K562 (cell line): ENCODE data around the gene RAMAC. TPM values are rescaled to one million over a fixed set of nuclear protein-coding genes. Genes with fewer than 3 reads are reported as not detected.

ENCODE experiments used
- BRCA1 ChIP-seq, 2 experiments: fragments of 450-650 bp in 1 of 2; sonication (generic) in 1 of 2; formaldehyde crosslinking in 1 of 2; IDR thresholded peaks; 2 replicates each; pipeline versions ENCODE4 v1.5.0 to v1.6.1; 2017 to 2020; ENCODE audit warnings: mild to moderate bottlenecking in 1 of 2, missing genetic modification reagents in 1 of 2
- CEBPG ChIP-seq, 3 experiments: fragments of 200-800 bp in 1 of 3; sonication (Bioruptor generic) in 1 of 3; sonication (generic) in 1 of 3; formaldehyde crosslinking in 1 of 3; IDR thresholded peaks in 2 of 3; conservative IDR thresholded peaks in 1 of 3; 2 replicates each; pipeline versions ENCODE4 v1.6.1 to v1.8.0; 2016 to 2022; ENCODE audit warnings: missing compliant biosample characterization in 2 of 3, missing genetic modification characterization in 2 of 3, mild to moderate bottlenecking in 1 of 3, missing genetic modification reagents in 1 of 3
- DPF2 ChIP-seq: fragments of 450-650 bp; IDR thresholded peaks from 2 replicates; pipeline ENCODE4 v1.6.1; 2016
- FOXP1 ChIP-seq: sonication (generic); formaldehyde crosslinking; IDR thresholded peaks from 2 replicates; pipeline ENCODE4 v1.8.0; 2022; ENCODE audit warnings: mild to moderate bottlenecking, missing genetic modification reagents
- KAT7 ChIP-seq: sonication (generic); formaldehyde crosslinking; IDR thresholded peaks from 2 replicates; pipeline ENCODE4 v1.8.0; 2022; ENCODE audit warnings: missing genetic modification reagents, mild to moderate bottlenecking, borderline replicate concordance
- NR4A1 ChIP-seq, 2 experiments: fragments of 250-450 bp in 1 of 2; fragments of 450-650 bp in 1 of 2; sonication (Bioruptor Pico) in 1 of 2; IDR thresholded peaks; 2 replicates each; pipeline versions ENCODE4 v1.4.0 to v1.6.1; 2016 to 2020; ENCODE audit warnings: mild to moderate bottlenecking in 2 of 2, missing compliant biosample characterization in 1 of 2, missing genetic modification characterization in 1 of 2, moderate library complexity in 1 of 2
- RHOXF2B ChIP-seq: fragments of 250-450 bp; sonication (Bioruptor Pico); conservative IDR thresholded peaks from 2 replicates; pipeline ENCODE4 v1.5.1; 2021
- RUNX1 ChIP-seq: sonication (generic); IDR thresholded peaks from 2 replicates; pipeline ENCODE4 v1.6.1; 2016; ENCODE audit warnings: antibody characterized with exemption, low read depth
- TAL1 ChIP-seq: fragments of 450-650 bp; IDR thresholded peaks from 2 replicates; pipeline ENCODE4 v1.6.1; 2016; ENCODE audit warnings: mild to moderate bottlenecking
- ZBTB17 ChIP-seq: fragments of 450-650 bp; formaldehyde crosslinking; IDR thresholded peaks from 2 replicates; pipeline ENCODE4 v1.4.0; 2020; ENCODE audit warnings: mild to moderate bottlenecking
- ZNF165 ChIP-seq: fragments of 250-450 bp; sonication (Bioruptor Pico); IDR thresholded peaks from 2 replicates; pipeline ENCODE4 v1.4.0; 2020; ENCODE audit warnings: borderline replicate concordance
- ZNF589 ChIP-seq: fragments of 200-800 bp; sonication (Bioruptor generic); IDR thresholded peaks from 2 replicates; pipeline ENCODE4 v1.6.1; 2016; ENCODE audit warnings: low read depth, missing genetic modification characterization, missing compliant biosample characterization
- ZNF717 ChIP-seq: fragments of 250-450 bp; sonication (Bioruptor Pico); IDR thresholded peaks from 2 replicates; pipeline ENCODE4 v1.5.0; 2021
- ZNF764 ChIP-seq: fragments of 250-450 bp; sonication (Bioruptor Pico); IDR thresholded peaks from 2 replicates; pipeline ENCODE4 v1.4.0; 2020; ENCODE audit warnings: low read depth, mild to moderate bottlenecking, moderate library complexity
- ZSCAN32 ChIP-seq: fragments of 450-650 bp; formaldehyde crosslinking; IDR thresholded peaks from 2 replicates; pipeline ENCODE4 v1.4.0; 2020; ENCODE audit warnings: mild to moderate bottlenecking, moderate library complexity
- polyA plus RNA-seq, 8 experiments: library from polyadenylated mRNA; depleted of rRNA in 4 of 8; stranded (reverse) in 5 of 8; unstranded in 3 of 8; fragments of >200 nt; fragmentation: Nextera tagmentation in 2 of 8; fragmentation: Illumina TruSeq in 1 of 8; extraction: Ambion mirVana in 2 of 8; extraction: Trizol in 1 of 8; gene quantifications; 2 replicates each; pipeline versions ENCODE4 v1.2.1 to v1.2.3, GENCODE V29; 2011 to 2014; ENCODE audit warnings: inconsistent platforms in 1 of 8, missing spikeins in 1 of 8
- total RNA-seq, 7 experiments: library from RNA; depleted of rRNA in 6 of 7; stranded (reverse); fragments of >200 nt in 6 of 7; fragmentation: Illumina TruSeq in 2 of 7; extraction: Trizol in 2 of 7; gene quantifications; 2 replicates each; pipeline versions ENCODE4 v1.2.1 to v1.2.3, GENCODE V29; 2011 to 2021; ENCODE audit warnings: low replicate concordance in 1 of 7
- TF ChIP-seq, protein P1 (sequence below): fragments of 200-800 bp; sonication (Bioruptor generic); IDR thresholded peaks from 2 replicates; pipeline ENCODE4 v1.6.1; 2016; ENCODE audit warnings: missing genetic modification characterization, missing compliant biosample characterization
- TF ChIP-seq, protein P2 (sequence below): sonication (generic); formaldehyde crosslinking; IDR thresholded peaks from 2 replicates; pipeline ENCODE4 v1.8.0; 2022; ENCODE audit warnings: missing genetic modification reagents, mild to moderate bottlenecking, borderline replicate concordance
- TF ChIP-seq, protein P3 (sequence below): fragments of 250-450 bp; sonication (Bioruptor Pico); IDR thresholded peaks from 2 replicates; pipeline ENCODE4 v1.8.0; 2022; ENCODE audit warnings: moderate library complexity, mild to moderate bottlenecking, inconsistent platforms
- TF ChIP-seq, protein P4 (sequence below): sonication (generic); formaldehyde crosslinking; IDR thresholded peaks from 2 replicates; pipeline ENCODE4 v1.8.1; 2022; ENCODE audit warnings: missing genetic modification reagents

The RAMAC gene
- total and polyA plus RNA-seq, 9 of the 15 experiments (the other 6 are each of a cell fraction or from before 2014, with no cell fraction given): 26.9 to 108 (median 38.4) TPM

DNA sequence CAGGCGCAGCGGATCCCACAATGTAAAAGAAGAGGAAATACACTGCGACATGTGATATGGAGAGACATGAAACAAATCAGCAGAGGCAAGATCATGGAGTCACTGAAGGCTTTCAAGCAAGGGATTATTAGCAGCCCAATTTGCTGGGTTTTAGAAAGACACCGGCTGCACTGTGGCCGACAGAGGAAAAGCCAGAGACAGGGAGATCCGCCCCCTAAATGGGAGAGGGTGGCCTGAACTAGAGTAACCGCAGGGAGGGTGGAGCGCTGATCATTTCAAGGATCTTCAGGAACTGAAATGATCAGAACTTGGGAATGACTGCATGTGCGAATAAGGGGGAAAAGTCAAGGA lies 26.0 kb downstream of the RAMAC start (continued):
- TF ChIP-seq, protein P1, sequence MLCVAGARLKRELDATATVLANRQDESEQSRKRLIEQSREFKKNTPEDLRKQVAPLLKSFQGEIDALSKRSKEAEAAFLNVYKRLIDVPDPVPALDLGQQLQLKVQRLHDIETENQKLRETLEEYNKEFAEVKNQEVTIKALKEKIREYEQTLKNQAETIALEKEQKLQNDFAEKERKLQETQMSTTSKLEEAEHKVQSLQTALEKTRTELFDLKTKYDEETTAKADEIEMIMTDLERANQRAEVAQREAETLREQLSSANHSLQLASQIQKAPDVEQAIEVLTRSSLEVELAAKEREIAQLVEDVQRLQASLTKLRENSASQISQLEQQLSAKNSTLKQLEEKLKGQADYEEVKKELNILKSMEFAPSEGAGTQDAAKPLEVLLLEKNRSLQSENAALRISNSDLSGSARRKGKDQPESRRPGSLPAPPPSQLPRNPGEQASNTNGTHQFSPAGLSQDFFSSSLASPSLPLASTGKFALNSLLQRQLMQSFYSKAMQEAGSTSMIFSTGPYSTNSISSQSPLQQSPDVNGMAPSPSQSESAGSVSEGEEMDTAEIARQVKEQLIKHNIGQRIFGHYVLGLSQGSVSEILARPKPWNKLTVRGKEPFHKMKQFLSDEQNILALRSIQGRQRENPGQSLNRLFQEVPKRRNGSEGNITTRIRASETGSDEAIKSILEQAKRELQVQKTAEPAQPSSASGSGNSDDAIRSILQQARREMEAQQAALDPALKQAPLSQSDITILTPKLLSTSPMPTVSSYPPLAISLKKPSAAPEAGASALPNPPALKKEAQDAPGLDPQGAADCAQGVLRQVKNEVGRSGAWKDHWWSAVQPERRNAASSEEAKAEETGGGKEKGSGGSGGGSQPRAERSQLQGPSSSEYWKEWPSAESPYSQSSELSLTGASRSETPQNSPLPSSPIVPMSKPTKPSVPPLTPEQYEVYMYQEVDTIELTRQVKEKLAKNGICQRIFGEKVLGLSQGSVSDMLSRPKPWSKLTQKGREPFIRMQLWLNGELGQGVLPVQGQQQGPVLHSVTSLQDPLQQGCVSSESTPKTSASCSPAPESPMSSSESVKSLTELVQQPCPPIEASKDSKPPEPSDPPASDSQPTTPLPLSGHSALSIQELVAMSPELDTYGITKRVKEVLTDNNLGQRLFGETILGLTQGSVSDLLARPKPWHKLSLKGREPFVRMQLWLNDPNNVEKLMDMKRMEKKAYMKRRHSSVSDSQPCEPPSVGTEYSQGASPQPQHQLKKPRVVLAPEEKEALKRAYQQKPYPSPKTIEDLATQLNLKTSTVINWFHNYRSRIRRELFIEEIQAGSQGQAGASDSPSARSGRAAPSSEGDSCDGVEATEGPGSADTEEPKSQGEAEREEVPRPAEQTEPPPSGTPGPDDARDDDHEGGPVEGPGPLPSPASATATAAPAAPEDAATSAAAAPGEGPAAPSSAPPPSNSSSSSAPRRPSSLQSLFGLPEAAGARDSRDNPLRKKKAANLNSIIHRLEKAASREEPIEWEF (CRISPR knock-in tag): peak; percentile 58; the same call in 1 of the 2 replicates
- 0 out of 2 replicates have a peak, but pooled peaks have one; percentile 11 for TF ChIP-seq DPF2
- TF ChIP-seq RHOXF2B (CRISPR knock-in tag): 0 out of 2 replicates have a peak, but pooled peaks have one; percentile 23
- no peak for TF ChIP-seq ZNF764 (CRISPR knock-in tag)
- TF ChIP-seq RUNX1: no peak
- TF ChIP-seq TAL1: no peak
- 0 out of 2 replicates have a peak, but pooled peaks have one; percentile 22 for TF ChIP-seq KAT7 (CRISPR knock-in tag)
- TF ChIP-seq ZBTB17 (CRISPR knock-in tag): no peak
- TF ChIP-seq NR4A1 (CRISPR knock-in tag; IDR thresholded peaks at IDR 0.05): no peak
- 0 out of 2 replicates have a peak, but pooled peaks have one; percentile 16 for TF ChIP-seq NR4A1 (tag; IDR thresholded peaks at IDR 0.05)
- no peak for TF ChIP-seq CEBPG (CRISPR knock-in tag; IDR thresholded peaks at IDR 0.05)
- no peak for TF ChIP-seq CEBPG (tag; conservative IDR thresholded peaks at IDR 0.05 in 1 of 2, IDR thresholded peaks at IDR 0.05 in 1 of 2)
- no peak for TF ChIP-seq FOXP1 (CRISPR knock-in tag)
- TF ChIP-seq, protein P2, sequence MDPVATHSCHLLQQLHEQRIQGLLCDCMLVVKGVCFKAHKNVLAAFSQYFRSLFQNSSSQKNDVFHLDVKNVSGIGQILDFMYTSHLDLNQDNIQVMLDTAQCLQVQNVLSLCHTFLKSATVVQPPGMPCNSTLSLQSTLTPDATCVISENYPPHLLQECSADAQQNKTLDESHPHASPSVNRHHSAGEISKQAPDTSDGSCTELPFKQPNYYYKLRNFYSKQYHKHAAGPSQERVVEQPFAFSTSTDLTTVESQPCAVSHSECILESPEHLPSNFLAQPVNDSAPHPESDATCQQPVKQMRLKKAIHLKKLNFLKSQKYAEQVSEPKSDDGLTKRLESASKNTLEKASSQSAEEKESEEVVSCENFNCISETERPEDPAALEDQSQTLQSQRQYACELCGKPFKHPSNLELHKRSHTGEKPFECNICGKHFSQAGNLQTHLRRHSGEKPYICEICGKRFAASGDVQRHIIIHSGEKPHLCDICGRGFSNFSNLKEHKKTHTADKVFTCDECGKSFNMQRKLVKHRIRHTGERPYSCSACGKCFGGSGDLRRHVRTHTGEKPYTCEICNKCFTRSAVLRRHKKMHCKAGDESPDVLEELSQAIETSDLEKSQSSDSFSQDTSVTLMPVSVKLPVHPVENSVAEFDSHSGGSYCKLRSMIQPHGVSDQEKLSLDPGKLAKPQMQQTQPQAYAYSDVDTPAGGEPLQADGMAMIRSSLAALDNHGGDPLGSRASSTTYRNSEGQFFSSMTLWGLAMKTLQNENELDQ (CRISPR knock-in tag): no peak
- TF ChIP-seq, protein P3, sequence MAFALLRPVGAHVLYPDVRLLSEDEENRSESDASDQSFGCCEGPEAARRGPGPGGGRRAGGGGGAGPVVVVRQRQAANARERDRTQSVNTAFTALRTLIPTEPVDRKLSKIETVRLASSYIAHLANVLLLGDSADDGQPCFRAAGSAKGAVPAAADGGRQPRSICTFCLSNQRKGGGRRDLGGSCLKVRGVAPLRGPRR: 0 out of 2 replicates have a peak, but pooled peaks have one; percentile 23
- TF ChIP-seq ZNF165 (CRISPR knock-in tag): no peak
- TF ChIP-seq ZNF717 (CRISPR knock-in tag): no peak
- no peak for TF ChIP-seq BRCA1 (IDR thresholded peaks at IDR 0.05)
- TF ChIP-seq BRCA1 (CRISPR knock-in tag; IDR thresholded peaks at IDR 0.05): no peak
- no peak for TF ChIP-seq ZSCAN32 (CRISPR knock-in tag)
- no peak for TF ChIP-seq ZNF589 (CRISPR knock-in tag)
- TF ChIP-seq, protein P4, sequence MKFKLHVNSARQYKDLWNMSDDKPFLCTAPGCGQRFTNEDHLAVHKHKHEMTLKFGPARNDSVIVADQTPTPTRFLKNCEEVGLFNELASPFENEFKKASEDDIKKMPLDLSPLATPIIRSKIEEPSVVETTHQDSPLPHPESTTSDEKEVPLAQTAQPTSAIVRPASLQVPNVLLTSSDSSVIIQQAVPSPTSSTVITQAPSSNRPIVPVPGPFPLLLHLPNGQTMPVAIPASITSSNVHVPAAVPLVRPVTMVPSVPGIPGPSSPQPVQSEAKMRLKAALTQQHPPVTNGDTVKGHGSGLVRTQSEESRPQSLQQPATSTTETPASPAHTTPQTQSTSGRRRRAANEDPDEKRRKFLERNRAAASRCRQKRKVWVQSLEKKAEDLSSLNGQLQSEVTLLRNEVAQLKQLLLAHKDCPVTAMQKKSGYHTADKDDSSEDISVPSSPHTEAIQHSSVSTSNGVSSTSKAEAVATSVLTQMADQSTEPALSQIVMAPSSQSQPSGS: no peak
